D341Med (cell line): ENCODE results near the gene PARD3.

ENCODE experiments used
- DNase-seq: peaks from one replicate; pipeline ENCODE4 v3.0.0; 2012; ENCODE audit warnings: low spot score

The PARD3 gene

DNA sequence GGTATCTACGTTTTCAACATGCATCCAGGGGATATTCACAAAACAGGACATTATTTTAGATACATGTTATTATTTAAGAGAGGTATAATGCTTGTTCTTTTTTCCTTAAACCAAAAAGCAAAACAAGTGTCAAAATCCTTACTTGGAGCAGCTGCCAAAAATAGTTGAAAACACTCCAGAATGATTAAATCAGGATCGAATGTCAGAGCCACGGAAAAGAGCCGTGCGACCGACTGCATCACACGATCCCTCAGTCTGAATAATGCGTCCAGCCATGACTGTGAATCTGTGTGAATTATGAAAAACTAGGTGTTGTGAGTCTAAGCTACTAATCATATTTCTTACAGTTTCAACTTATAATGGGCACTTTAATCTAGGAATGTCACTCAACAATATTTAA is 126.0 kb downstream of the PARD3 start:
- DNase-seq, result no peak

DNA sequence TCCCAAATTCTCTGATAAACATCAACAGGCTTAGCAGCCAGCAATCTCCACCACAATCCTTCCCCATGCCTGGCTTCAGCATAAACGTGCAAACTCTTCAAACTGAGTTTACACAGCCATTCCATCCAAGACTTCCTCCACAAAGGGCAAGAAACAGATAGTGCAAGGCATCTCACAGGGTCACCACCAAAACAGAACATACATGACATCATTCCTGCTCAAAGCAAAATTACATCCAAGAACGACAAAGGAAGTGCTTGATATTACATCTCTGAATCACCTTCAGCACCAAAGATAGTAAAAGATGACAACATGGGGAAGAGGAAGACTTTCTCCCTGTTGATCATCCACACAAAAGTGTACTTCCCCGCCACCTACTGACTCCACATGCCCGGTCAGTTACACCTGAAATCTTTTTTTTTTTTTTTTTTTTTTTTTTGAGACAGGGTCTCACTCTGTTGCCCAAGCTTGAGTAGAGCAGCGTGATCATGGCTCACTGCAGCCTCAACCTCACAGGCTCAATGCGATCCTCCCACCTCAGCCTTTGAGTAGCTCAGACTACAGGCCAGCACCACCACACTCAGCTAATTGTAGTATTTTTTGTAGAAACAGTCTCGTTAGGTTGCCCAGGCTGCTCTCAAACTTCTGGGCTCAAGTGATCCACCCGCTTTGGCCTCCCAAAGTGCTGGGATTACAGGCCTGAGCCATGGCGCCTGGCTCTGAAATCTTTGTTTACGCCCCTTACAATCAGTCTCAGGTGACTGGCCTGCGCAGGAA is 127.5 kb downstream of the PARD3 start:
- no peak for DNase-seq

DNA sequence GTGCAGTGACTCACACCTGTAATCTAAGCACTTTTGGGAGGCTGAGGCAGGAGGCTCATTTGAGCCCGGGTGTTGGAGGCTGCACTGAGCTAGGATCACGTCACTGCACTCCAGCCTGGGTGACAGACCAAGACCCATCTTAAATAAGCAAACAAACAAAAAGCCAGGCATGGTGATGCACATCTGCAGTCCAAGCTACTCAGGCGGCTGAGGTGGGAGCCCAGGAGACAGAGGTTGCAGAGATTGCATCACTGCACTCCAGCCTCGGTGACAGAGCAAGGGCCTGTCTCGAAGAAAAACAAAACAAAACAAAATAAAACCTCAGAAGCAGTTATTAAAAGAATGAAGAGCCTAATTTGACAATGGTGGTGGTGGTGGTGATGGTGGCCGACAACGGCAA is 132.5 kb downstream of the PARD3 start:
- no peak for DNase-seq

DNA sequence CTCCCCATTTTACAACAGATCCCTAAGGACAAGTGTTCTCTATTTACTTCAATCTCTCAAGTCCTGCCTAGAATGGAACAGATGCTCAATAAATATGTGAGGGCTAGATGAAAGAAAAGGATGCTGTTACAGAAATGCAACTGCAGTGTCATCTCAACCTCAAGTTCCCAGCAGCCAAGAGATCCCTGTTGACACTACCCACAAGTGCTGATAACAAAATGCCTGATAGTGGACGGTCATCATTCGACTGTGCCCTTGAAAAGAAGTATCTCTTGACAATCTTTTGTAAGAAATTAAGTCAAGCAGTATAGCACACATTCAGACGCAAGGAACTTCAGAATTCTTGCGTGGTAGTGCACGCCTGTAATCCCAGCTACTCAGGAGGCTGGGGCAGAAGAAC is 133.2 kb downstream of the PARD3 start:
- no peak for DNase-seq

DNA sequence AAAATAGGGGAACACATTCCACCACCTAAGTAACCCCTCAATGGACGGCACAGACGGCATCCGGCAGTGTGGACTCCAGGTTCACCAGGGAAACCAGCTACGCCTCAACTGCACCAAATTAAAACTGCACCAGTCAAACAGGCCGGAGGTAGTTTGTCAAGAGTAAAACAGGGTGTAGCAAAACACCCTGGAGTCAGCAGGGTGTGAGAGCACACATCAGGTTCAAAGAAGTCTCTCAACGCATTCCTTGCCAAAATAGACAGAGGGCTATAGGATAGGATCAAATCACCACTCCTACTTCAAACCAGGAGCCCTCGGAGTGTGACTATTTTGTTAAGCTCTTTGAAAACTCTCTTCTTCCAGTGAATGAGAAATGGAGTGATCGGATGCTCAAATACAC is 135.9 kb downstream of the PARD3 start:
- no peak for DNase-seq

DNA sequence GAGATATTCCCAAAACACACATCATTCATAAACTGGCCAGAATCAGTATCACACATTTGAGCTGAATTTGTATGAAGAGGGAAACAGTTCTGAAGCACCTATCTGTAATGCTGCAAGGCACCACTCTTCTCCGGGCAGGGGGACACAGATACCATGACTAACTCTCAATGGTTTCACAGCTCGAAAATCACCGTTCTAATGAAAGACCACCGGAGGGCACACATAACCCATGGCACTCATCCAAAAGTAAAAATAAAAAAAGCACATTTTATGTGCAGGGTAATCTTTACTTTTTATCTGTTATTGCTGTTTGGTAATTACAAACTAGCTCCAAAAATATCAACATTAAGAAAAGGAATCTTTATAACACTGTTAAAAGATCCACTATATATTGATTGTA is 137.5 kb downstream of the PARD3 start:
- DNase-seq, result no peak

DNA sequence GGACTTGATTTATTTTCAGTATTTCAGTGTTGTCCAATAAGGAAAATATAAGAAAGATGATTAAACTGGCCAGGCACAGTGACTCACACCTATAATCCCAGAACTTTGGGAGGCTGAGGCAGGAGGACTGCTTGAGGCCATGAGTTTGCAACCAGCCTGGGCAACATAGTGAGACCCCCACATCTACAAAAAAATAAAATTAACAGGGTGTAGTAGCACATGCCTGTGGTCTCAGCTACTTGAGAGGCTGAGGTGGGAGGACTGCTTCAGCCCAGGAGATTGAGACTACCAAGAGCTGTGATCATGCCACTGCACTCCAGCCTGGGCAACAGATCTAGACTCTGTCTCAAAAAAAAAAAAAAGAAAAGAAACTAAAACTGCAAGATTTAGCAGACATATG is 138.0 kb downstream of the PARD3 start:
- no peak for DNase-seq

DNA sequence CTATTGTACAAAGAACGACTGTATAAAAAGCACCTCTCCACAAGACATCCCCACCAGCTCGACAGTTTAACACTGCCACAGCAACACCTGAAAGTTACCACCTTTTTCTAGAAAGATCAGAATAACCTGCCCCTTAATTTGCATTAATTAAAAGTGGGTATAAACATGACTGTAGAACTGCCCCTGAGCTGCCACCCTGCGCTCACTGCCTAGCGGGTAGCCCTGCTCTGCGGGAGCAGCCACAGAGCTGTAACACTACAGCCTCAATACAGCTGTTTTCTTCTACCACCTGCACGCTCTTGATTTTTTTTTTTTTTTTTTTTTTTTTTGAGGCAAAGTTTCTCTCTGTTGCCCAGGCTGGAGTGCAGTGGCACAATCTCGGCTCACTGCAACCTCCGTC is 140.9 kb downstream of the PARD3 start:
- no peak for DNase-seq

DNA sequence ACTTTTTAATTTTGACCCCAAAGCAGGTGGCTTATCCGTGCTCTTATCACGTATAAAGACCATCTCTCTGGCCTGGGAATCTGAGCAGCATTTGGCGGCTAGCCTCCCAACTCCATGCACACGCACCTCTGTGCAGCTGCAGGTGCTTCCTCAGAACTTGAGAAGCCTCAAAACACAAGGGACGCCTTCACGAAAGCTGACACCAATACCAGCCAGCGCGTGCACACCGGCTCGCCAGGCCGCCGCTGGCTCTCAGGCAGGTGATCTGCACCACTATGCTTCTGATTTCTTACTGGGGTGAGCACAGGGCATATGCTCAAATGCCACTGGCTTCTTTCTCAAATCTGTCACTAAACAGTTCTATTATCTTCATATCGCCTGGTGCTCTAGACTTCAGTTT is 145.0 kb downstream of the PARD3 start:
- no peak for DNase-seq

DNA sequence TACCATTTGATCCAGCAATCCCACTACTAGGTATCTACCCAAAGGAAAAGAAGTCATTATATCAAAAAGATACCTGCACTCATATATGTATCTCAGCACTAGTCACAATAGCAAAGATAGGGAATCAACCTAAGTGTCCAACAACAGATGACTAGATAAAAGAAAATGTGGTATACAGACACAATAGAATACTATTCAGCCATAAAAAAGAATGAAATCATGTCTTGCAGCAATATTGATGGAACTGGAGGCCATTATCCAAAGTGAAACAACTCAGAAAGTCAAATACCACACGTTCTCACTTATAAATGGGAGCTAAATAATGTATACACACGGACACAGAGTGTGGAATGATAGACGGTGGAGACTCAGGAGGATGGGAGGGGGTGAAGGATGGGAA is 146.0 kb downstream of the PARD3 start:
- no peak for DNase-seq

DNA sequence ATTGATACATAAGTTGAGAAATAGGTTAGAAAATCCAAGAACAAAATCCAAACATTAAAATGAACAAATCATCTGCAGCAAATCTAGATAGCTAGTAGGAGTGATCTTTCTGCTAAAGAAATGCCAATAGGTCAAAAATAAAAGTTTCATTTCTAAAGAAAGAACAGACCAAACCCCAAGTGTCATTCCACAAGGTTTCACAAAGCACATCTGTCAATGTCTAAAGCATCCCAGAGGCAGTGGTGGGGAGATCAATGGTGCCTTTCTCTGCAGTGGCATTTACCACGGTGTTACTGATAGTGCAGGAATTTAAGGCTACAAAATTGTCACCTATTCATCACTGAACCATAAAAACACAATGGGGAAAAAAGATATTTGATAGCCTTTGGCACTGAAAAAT is 147.9 kb downstream of the PARD3 start:
- DNase-seq, result no peak

DNA sequence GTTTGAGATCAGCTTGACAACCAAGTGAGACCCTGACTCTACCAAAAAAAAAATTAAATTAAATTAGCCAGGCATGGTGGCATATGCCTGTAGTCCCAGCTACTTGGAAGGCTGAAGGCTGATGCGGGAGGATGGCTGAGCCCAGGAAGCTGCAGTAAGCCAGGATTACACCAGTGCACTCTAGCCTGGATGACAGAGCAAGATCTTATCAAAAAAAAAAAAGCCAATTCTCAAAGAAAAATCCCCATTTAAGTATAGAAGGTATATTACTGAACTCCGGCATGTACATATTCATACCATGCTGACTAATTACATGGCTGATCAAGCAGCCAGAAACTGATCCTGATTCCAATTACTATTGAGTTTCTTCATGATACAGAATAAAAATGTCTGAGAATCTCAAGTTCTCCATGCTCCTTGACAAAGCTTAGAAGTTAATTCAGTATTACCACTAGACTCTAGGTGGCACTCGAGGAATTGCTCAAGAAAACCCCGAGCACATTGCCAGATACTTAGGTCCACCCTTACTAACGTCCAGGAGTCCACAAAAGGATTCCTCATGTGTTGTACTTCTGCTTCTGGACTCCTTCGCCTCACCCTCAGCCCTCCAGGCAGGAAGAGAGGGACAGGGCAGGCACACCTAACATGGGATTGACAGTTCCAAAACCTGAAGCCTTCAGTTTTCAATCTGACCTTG is 148.9 kb downstream of the PARD3 start:
- peak; percentile 61 for DNase-seq

DNA sequence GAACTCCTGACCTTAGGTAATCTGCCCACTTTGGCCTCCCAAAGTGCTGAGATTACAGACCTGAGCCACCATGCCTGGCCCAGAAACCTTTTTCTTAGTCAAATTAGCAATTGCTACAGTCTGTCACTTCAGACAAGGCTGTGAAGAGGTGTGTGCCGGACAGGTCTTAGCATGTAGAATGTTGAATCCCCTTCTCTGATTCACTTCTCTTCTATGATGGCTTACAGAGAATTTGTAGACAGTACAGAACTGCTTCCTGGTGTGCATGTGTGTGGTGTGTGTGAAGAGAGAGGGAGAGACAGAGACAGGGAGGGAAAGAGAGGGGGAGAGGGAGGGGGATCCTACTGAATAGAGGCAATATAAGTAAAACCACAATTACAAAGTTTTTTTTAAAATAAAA is 150.4 kb downstream of the PARD3 start:
- DNase-seq, result no peak

DNA sequence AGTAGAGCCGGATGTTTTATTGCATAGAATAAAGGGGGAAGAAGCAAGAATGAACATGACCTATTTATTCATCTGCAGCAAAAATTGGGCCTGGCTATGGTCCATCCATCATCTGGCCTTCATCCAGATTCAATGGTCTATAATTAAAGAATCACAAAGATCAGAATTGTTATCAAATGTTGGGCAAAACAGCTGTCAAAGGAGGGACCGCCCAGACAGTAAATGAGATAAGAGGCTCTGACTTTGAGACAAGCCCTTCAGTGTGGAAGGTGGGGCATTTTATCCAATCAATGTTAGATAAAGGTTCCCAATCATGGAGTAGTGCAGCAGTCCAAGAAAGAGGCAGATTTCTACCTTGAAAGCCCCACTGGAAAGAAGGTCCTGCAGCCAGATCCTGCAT is 153.5 kb downstream of the PARD3 start:
- DNase-seq, result no peak

DNA sequence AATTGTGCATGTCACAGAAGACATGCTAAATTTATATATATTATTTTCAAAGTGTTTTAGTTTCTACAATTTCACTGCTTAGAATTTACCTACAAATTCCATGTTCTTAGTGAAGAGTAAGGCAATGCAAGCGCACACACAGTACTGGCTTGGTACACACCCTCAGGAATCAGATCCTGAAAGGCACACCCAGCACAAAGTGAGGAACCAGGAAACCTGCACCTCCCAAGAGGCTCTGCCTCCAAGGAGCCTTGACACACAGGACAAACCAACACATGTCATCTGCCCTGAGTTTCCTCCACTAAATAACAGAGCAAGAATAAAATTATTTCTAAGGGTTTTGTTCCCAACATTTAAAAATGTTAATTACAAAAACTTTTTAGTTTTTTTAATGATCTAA is 156.2 kb downstream of the PARD3 start:
- no peak for DNase-seq

DNA sequence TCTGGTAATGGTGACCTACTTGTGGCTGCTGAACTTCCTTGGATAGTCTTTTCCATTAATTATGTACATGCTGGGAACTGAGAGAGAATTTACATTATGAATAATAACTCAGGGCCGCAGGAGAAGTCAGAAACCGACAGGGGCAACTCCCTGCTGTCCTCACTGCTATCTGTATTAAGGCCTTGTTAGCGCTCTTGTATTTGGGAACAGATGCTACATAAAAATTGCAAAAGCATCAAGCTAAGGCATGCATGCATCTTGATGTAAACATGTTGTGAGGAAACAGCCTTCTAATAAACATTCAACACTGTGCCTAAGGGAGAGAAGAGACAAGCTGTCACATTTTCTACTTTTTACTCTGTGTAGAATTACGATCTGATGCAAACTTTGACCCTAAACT is 158.4 kb downstream of the PARD3 start:
- DNase-seq, result no peak

DNA sequence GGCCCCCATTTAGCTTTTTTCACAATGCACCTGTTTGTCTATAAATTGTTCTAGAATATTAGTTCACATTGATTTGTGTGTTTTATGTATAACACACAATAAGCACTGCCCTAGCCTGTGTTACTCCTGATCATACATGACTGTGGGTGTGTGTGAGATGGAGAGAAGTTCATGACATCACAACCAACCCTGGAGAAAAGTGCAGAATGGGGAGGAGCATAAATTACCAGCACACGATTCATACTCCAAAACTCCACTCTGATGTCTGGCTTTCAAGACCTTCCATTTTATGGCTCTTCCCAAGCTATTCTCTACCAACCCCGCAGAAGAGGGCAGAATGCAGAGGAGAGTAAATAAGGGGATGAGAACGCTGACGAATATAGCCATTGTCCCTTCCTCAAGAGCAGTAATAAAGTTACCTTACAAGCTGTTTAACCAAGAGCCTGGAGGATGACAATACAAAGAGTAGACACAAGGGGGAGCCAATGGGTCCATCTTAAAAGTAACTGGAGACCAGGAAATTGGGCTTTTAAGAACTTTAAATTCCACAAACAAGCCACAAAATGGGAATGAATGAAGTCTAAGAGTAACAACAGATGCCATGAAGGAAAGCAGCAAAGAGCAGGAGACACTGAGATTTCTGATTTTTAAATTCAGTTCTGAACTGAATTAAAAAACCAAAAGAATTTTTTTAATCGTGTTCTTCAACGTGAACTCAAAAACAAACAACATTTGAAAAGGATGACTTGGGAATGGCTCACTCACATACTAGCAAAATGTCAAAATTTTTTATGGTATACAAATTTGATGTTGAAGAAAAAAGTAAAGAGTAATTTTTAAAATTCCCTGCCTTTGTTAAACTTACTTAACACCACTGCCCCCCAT is 159.6 kb downstream of the PARD3 start:
- peak; percentile 44 for DNase-seq

DNA sequence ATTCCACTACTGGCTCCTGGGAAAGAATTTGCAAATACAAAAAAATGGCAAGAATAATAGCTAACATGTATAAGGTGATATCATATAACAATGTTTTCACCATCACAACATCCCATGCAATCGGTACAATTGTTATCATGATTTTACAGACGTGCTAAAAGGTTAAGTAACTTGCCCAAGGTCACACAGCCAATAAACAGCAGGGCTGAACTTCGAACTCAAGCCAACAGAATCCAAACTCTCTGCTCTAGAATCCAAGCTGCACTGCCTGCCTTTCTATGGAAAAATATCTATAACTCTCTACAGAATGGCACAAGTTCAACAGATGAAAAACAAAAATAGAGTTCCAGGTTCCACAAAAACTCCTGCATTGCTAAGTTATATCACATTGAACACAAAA is 160.9 kb downstream of the PARD3 start:
- no peak for DNase-seq

DNA sequence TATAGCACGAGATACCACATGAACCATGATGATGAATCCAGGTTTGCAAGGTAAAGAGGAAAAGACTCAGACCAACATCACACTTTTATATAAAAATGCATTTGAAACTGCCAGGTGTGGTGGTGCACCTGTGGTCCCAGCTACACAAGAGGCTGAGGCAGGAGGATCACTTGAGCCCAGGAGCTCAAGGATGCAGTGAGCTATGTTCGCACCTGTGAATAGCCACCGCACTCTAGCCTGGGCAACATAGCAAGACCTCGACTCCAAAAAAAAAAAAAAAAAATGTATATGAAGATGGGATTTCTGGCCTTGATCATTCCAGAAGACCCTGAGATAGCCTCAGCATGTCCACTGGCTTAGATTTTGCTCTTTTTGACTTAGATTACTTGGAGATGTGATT is 161.6 kb downstream of the PARD3 start:
- DNase-seq, result no peak

DNA sequence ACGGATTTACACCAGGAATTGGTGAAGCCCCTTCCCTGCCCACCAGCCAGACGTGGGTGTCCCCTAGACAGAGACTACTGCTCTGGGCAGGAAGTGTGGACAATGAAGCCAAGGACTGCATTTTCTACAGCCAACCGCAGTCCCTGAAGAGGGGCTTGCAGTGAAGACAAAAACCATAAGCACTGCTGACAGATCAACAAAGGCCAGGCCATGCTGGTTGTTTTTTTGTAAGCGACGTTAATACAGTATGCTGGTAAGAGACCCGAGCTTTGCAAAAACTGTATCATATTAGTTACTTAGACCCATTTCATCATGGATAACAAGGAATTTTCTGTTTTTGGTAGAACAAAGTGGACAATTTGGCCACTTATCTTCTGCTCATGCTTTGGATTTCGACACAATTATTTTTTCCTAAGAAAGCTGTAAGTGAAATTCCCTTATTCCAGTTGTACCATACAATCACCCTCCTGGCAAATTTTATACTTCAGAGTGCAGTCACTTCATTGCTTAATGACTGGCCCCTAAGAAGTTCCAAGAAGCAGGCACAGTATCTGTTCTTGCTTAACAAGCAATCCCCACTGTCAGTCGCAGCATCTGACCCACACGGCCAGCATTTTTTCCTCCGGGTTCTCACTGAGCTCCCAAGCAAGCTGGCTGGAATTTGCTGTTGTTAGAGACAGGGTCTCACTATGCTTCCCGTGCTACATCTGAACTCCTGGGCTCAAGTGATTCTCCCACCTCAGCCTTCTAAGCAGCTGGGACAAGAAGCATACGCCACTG is 163.5 kb downstream of the PARD3 start:
- DNase-seq, result no peak

DNA sequence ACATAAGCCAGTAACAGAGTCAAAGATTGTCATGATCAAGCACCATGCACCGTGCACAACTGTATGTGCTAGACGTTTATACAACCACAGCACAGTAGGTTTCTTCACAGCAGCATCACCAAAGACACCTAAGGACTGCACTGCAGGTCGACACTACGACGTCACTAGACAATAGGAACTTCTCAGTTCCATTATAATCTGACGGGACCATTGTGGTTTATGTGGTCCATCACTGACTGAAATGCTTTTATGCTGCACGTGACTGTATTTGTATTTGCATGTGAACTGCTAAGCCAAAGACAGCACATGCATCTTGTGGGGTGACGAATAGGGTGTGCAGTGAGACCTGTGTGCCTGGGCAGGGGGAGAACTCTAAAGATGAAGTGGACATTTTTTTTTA is 164.9 kb downstream of the PARD3 start:
- no peak for DNase-seq

DNA sequence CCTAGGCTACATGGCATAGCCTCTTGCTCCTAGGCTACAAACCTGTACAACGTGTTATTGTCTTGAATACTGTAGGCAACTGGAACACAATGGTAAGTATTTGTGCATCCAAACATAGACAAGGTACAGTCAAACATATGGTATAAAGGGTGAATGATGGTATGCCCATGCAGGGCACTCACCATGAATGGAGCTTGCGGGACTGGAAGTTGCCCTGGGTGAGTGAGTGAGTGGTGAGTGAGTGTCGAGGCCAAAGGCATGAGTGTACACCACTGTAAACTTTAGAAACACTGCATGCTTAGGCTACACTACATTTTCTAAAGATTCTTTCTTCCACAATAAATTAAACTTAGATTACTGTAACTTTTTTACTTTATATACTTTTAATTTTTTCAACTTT is 165.7 kb downstream of the PARD3 start:
- DNase-seq, result no peak
